SKM-1 treated with dmso at 0.1 percent for 144 hours (cell line): Measurements from ENCODE around the gene WNK2.

Experiments used
- DNase-seq: peaks from one replicate; lab custom pipeline; 2025; ENCODE audit not compliant: unreplicated experiment; lab: John Stamatoyannopoulos, UW

Gene WNK2

GRCh38 chr9:93252781-93253530 is 69.0 kb downstream of the WNK2 start:
- no peak for DNase-seq

- DNase-seq = no peak
Measured at GRCh38 chr9:93253633-93254032, 69.7 kb downstream of the WNK2 start.

- no peak for DNase-seq
Measured at GRCh38 chr9:93254061-93254481, 70.1 kb downstream of the WNK2 start.

GRCh38 chr9:93254806-93255493 is 71.0 kb downstream of the WNK2 start:
- no peak for DNase-seq

- DNase-seq = no peak
Measured at GRCh38 chr9:93255494-93255867, 71.5 kb downstream of the WNK2 start.

- no peak for DNase-seq
Measured at GRCh38 chr9:93255994-93256877, 72.3 kb downstream of the WNK2 start.

GRCh38 chr9:93256878-93257807 is 73.2 kb downstream of the WNK2 start:
- DNase-seq = no peak

GRCh38 chr9:93257808-93258331 is 73.9 kb downstream of the WNK2 start:
- no peak for DNase-seq

GRCh38 chr9:93258419-93258817 is 74.5 kb downstream of the WNK2 start:
- DNase-seq = no peak

- no peak for DNase-seq
Measured at GRCh38 chr9:93258818-93259489, 75.0 kb downstream of the WNK2 start.

GRCh38 chr9:93259490-93260262 is 75.7 kb downstream of the WNK2 start:
- DNase-seq = no peak

- no peak for DNase-seq
Measured at GRCh38 chr9:93260263-93261066, 76.5 kb downstream of the WNK2 start.

GRCh38 chr9:93261281-93261680 is 77.3 kb downstream of the WNK2 start:
- no peak for DNase-seq

GRCh38 chr9:93261735-93262523 is 78.0 kb downstream of the WNK2 start:
- DNase-seq = no peak

- no peak for DNase-seq
Measured at GRCh38 chr9:93262537-93263310, 78.8 kb downstream of the WNK2 start.

GRCh38 chr9:93263334-93264229 is 79.6 kb downstream of the WNK2 start:
- DNase-seq = no peak
